HG03575 (cell line): ENCODE measurements around the gene ITPKC.

Experiments
- ATAC-seq: cut with Tn5 transposase; IDR thresholded peaks from one replicate; pipeline ENCODE4 v1.9.1; 2021; ENCODE audit not compliant: unreplicated experiment, insufficient number of reproducible peaks, low FRiP score; ENCODE audit errors: extremely low read depth

The ITPKC gene

DNA sequence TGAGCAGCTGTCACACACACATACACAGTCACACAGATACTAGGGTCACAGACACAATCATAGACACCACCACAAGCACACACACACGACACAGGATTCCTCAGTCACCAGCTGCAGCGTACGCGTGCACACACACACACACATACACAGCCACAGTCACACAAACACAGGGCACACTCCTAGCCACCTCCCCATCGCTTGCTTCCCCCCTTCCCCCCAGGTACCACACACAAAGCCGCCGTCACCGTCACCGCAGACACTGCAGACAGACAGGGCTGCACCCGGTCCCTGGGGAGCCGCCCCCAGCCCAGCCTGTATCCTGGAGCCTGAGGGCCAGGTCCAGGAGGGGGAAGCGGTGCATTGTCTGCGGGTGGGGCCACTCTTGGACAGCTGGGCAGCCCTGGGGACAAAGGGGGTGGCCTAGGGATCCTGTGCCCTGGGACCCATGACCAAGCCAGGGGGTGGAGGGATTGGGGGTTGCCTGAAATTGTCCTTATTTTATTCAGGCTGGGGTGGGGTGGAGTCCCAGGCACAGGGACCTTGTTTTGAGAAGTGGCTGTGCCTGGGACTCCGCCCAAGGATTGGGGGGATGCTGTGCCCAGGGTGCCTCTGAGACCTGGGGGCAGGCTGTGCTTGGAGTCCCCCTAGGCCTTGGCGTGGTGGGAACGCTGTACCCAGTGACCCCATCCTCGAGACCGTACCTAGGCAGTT is 27.4 kb upstream of the ITPKC start:
- no peak for ATAC-seq

DNA sequence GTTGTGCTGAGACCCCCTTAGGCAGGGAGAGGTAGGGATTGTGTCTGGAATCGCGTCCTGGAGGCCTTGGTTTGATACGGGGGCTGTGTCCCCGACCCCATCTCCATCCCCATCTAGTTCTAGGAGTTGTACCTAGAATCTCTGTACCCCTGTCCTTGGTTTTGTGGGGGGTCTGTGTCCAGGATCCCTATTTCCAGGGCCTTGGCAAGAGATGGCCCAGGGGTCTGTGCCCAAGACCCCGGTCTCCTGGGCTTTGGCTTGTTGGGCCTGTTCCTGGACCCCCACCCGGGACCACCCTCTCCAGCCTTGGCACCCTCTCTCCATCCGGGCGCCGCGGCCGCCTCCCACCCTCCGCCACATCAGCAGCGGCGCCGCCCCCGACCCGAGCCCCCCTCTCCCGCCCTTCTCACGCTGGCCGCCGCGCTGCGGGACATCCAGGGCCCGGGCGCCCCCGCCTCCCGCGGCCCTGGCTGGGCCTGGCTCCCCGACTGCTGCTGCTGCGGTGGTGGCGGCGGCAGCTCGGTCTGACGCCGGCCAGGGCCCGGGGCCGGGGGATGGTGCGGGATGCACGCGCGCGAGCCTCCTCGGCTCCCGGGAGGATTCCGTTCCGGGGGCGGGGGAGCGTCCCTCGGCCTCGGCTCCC is 26.7 kb upstream of the ITPKC start, which contains the start of gene NUMBL:
Gene NUMBL, minus strand, starts transcription at position 602 of the 643 bp plus-strand sequence. Its CDS starts 168 bp downstream, at position 434.
- no peak for ATAC-seq

DNA sequence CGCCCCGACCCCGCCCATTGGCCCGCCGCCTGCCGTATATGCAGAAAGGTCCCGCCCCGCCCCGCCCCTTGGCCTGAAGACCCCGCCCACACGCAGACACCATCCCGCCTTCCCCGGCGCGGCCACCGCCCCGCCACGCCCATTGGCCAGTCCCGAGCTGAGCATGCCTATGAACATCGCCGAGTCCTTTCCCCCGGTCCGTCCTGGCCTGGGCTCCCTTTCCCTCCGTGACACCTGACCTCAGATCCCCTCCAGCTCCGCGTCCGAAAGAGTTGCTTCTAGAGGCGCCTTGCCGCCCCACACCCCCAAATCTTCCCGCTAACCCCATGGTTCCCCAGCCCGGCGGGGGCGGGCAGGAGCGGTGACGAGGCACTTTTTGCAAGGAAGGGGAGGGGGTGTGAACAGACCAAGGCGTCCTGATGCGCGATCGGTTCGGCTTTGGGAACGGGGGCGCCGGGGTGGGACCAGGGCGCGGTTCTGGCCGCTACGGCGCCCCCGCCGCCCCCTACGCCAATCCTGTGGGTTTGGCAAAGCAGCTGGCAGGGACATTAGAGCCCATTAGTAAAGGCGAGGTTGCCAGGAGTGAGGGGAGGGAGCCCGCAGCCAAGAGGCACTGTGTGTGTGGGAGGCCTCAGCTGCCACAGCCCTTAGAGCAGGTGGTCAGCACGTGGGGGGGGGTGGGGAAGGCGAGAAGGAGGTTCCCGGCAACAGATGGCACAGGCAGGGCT is 26.1 kb upstream of the ITPKC start:
- no peak for ATAC-seq

DNA sequence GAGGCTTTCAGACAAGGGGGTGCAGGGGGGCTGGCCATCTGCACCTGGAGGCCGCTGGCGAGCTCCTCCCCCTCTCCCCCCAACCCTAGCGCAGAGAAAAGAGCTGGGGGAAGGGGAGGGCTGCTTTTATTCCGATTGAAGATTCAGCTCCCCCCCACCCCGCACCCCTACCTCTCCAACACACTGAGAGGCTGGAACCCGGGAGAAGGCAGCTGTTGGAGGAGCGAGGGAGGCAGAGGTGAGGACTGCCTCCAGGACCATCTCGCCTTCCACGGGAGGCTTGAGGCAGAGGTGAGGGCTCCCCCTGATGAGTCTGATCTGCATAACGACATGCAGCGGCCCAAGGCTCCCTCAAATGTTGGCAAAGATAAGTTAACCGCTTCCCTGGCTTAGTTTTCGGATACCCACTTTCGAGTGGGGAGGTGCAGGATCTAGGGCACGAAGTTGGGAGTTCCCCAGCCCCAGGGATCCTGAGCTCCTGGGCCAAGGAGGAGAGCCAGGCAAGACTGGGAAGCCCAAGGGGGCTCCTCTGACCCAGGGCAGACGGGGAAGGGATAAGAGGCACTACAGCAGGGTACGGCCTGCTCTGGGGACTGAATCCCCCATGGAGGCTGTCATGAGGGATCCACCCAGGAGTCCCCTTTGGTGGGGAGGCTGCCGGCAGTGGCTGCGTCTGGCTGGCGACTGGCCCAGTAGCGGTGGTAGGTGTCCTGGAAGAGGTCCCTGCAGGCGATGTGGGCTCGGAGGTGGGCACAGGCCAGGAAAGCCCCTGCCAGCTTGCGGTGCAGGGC is 25.3 kb upstream of the ITPKC start:
- no peak for ATAC-seq

DNA sequence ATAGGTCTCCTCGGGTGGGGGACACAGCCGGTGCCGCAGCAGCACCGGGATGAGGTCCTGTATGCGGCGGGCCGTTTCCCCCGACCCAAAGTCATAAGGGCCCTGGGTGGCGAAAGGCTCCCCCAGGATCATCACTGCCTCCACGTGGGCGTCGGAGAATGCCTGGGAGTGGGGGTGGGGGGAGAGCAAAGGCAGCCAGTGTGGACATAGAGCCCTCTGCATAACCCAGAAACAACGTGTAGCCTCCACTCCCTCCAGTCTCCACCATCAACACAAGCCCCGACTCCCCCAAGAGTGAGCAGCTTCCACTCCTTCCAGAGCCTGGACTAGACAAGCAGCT is 24.7 kb upstream of the ITPKC start:
- ATAC-seq: no peak

DNA sequence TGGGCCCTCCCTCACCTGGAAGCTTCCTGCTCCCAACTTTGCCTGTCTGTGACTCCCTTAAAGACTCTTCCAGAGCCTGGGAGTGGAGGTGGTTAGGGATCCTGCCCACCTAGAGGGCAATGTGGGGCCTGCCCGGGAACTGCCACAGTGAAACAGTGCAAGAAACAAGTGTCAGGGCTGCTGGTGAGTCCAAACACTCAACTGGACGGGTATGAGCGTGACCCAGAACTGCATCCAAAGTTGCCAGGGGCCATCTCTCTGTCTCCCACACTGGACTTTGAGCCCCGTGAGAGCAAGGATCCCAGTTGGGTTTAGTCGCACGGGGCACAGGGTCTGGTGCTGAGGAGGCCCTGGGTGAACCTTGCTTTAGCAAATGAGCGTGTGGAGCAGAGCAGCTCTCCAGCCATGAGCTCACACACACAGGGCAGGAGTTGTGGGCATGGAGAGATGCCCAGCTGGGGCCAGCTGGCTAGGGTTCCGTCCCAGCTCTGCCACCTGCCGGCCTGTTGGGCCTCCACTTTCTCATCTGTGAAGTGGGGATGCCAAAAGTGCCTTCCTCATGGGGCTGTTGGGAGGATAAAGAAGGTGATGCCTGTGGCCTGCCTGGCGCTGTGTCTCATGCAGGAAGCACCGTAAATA is 23.6 kb upstream of the ITPKC start:
- ATAC-seq: no peak

DNA sequence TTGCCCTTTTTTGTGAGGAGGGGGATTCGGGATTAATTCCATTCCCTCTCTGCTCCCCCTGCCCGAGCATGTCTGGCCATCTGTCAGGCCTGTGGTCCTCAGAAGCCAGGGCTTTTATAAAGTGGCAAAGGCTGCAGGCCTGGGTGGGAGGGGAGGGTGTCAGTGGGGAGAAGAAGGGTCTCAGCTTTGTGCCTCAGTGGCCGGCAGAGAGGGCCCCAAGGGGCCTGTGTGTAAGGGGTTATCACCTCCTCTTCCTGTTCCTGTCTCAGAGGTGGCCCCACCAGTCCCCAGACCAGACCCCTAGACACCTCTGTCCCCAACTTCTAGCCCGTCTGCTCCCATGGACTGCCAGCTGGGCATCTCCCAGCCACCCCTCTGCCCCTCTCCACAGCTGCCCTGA is 23.0 kb upstream of the ITPKC start:
- ATAC-seq: no peak

DNA sequence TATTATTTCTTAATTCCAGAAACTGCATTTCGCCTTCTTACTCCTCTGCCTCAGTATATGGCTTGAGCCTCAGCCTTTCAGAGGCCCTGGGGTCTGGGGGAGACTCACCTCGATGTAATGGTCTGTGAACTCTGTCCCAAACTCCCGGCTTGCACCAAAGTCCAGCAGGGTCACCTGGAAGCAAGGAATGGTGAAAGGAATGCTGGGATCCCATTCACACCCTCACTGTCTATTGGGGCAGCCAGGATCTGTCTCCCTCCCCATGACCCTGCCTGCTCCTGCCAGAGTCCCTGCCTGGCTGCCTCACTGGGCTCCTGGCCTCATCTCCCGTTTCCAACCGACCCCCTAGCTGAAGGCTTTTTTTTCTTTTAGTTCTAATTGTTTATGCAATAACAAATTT is 21.0 kb upstream of the ITPKC start:
- no peak for ATAC-seq

DNA sequence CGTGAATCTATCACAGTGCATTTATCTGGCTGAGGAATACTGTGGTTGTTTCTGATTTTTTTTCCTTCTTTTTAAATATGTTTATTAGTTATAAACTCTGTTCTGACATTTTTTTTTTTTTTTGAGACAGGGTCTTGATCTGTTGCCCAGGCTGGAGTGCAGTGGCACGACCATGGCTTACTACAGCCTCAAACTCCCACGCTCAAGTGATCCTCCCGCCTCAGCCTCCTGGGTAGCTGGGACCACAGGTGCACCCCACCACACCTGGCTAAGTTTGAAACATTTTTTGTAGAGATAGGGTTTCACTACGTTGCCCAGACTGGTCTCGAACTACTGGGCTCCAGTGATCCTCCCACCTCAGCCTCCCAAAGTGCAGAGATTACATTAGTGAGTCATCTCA is 19.9 kb upstream of the ITPKC start:
- no peak for ATAC-seq

DNA sequence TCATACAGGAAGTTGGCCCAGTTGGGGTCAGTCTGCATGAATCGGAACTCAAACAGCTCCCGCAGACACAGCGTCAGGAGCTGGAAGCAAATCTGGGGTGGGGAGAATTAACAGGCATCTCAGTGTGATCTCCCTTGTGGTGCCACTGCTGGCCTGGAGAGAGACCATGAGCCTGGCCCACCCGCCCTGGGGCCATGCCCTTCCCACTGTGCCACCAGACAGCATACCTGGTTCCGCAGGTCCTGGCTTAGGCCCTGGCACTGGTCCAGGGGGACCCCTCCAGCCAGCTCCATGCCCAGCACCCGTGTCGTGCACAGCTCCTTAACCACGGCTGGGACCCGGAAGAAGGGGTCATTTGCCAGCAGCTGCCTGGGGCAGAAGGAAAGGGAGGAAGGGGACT is 16.8 kb upstream of the ITPKC start:
- no peak for ATAC-seq

DNA sequence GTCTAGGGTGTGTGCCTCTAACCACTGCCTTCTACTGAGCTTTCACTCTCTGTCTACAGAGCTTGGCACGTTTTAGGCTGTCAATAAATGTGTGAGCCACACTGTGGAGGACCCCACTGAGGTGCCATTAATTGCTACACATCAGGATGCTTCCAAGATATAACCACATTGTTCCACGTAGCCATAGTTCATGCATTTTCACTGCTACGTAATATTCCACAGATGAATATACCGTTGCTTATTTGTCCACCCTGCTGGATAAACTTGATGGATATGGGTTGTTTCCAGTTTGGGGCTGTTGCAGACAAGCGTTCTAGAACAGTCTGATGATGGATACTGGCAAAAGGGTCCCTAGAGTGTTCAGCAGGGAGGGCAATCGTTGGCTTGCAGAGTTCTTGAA is 15.2 kb upstream of the ITPKC start:
- no peak for ATAC-seq

DNA sequence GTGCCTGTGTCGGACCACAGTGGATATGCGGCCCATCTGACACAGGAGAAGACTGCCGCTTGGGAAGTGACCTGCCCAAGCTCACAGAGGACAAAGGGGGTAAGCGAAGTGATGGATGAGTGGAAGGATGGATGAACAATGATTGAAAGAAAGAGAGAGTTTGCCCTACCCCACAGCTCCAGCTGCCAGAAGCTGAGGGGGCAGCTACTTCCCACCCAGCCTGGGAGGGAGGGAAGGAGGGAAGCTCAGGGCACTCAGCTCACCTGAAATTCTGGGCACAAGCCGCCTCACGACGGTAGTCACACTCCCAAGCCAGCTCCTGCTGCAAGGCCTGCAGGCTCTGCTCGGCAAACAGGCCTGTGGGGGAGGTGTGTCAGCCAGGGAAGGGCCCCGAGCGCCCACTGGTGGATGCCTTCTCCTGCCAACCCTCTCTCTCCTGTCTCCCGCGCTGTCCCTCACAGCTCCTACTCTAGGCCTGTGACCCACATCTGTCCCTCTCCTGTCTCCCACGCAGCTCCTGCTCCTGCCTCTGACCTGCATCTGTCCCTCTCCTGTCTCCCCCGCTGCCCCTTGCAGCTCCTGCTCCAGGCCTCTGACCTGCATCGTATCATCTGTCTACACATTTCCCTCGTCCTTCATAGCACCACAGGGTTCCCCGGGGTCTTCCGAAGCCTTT is 14.4 kb upstream of the ITPKC start:
- no peak for ATAC-seq

DNA sequence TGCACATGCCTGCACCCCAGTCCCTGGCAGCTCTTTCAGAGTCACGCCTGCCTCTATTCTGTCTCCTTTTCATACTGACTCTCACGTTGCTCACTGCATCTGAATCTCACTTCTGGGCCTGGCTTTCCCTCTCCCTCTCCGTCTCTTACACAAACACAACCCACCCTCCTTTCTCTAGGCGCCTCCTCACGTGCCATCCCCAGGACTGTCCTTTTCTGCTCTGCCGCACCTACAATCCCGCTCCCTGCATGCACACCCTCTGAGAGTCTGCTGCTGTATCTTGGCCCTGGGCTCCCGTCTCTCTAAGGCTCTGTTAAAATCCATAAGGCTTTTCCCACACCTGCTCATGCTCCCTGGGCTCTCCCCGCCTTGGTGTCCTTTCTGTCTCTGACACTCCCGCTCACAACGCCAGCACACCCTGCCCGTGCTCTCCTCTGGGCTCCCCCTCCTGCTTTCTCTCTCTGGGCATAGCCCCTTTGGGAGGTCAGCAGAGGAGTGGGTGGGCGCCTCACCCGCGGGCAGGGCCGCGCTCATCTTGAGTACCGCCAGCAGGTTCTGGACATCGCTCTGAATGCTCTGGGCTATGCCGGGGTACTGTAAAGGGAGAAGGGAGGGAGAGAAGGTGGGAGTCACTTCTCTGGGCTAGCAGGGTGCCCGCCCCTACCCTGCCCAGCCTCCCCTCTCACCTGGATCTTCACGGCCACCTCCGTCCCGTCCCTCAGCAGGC is 13.7 kb upstream of the ITPKC start:
- no peak for ATAC-seq

DNA sequence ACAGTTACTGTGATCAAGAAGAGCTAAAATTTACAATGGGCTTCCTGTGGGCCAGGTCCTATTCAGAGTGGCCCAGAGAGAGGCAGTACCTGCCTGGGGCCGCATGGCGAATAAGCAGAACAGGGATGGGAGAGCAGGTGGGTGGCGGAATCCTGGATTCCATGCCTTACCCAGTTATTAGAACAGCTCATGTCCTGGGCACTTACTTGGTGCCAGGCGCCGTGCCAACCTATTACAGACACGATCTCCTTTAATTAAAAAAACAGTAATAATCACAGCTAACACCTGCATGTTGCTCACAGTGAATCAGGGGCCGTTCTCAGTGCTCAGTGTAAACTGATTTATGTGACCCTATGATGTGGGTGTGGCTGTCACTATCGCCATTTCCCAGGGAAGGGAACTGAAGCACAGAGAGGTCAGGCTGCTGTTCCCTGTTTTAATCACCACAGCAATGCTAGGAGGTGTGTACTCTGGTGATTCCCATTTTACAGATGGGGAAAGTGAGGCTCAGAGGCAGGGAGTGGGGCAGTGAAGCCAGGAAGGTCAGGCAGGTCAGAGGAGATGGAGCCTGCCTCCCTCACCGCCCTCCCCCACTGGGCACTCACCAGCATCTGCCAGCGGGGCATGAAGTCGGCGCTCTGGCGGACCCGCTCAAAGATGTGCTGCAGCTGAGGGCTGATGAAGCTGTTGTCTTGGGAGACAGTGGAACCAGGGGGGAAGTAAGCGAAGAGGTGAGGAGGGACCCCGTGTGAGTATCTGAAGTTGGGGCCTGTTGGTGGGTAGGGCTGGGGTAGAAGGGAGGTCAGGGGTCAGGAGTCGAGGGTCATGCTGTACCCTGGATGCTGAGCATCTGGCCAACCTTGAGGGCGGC is 12.2 kb upstream of the ITPKC start:
- no peak for ATAC-seq

DNA sequence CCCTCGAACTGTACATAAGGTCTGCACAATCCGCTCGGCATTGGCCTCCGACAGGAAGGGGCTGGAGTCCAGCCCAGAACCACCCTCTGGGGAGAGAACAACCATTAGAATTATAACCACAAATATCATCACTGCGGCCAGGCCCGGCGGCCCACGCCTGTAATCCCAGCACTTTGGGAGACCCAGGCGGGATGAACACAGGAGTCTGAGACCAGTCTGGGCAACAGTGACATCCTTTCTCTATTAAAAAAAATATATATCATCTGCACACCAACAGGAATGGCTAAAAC is 11.6 kb upstream of the ITPKC start:
- ATAC-seq: no peak

DNA sequence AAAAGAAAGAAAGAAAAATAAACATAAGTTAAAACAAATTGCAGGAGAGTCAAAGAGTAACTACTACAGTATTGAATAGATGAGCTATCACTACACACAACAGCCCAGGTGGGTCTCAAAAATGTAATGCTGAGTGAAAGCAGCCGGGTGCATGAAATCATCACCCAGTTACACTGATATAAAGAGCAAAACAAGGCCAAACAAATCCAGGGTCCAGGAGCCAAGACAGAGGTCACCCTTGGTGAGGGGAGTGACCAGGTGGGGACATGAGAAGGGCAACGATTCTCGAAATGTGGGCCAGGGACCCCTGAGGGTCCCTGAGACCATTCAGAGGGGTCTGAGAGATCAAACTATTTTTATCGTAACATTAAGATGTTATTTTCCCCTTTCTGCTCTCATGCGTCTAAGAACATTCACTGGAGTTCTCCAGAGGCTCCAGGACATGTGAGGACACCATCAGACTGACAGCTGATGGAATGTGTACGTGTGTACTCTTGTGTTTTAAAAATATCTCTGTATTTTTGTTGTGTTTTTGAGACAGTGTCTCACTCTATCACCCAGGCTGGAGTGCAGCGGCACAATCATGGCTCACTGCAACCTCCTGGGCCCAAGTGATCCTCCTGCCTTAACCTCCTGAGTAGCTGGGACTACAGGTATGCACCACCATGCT is 10.8 kb upstream of the ITPKC start:
- no peak for ATAC-seq

DNA sequence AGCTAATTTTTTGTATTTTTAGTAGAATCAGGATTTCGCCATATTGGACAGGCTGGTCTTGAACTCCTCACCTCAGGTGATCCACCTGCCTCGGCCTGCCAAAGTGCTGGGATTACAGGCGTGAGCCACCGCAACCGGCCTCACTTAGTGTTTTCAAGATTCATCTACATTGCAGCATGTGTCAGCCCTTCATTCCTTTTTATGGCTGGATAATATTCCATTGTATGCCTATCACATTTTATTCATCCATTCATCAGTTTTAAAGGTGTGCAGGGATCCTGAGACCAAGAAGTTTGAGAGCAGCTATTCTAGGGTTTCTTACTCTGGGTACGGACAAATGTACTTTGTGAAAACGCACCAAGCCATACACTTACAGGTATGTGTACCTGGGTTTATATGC is 9.3 kb upstream of the ITPKC start:
- no peak for ATAC-seq
